AG04450 (cell line): Measurements from ENCODE around the gene CHADL. TPM values are rescaled to one million over a fixed set of nuclear protein-coding genes. Genes with fewer than 3 reads are reported as not detected.

Experiments used
- CTCF ChIA-PET: fragments of 300-600, 350-600 bp; formaldehyde crosslinking; extraction: SDS; loops from one replicate; lab custom pipeline; 2022; ENCODE audit warnings: antibody characterized with exemption, inconsistent platforms; lab: Charles Lee
- POLR2A ChIA-PET: fragments of 350-600 bp; formaldehyde crosslinking; extraction: SDS; loops from one replicate; lab custom pipeline; 2021; ENCODE audit warnings: antibody characterized with exemption, inconsistent platforms; lab: Yijun Ruan, JAX
- DNase-seq: peaks from one replicate; pipeline ENCODE4 v3.0.0-alpha.2; 2011; ENCODE audit warnings: low read depth, low spot score
- H3K27ac ChIP-seq: one replicate; pipeline ENCODE4 v1.5.1; 2012; ENCODE audit warnings: low read depth, low read length, control low read depth
- H3K27me3 ChIP-seq: one replicate; pipeline ENCODE4 v1.6.0; 2012; ENCODE audit warnings: low read length; ENCODE audit not compliant: control insufficient read depth, insufficient read depth
- H3K4me3 ChIP-seq: 2 replicates; pipeline ENCODE4 v1.5.1; 2011; ENCODE audit warnings: mild to moderate bottlenecking, low read depth, low read length, control low read depth
- H3K9me3 ChIP-seq: 2 replicates; pipeline ENCODE4 v1.5.1; 2012; ENCODE audit warnings: low read length; ENCODE audit not compliant: control insufficient read depth, insufficient read depth
- CTCF ChIP-seq: IDR thresholded peaks from 2 replicates; pipeline ENCODE4 v1.5.1; 2011; ENCODE audit warnings: low read depth, low read length, control low read depth, inconsistent platforms
- polyA plus RNA-seq: library from polyadenylated mRNA; depleted of rRNA; stranded (reverse); fragments of >200 nt; gene quantifications from 2 replicates; pipeline ENCODE4 v1.2.3, GENCODE V29; 2011

The CHADL gene
- polyA plus RNA-seq, 1 experiment: 0.24 TPM

- ChIA-PET POLR2A (no interaction called here), CTCF (no interaction called here)
- no peak for TF ChIP-seq CTCF
- no peak for DNase-seq
- Histone ChIP-seq H3K27ac (no peak overlapping the region), H3K9me3 (no peaks in the 10 kb centered on the region; the same call in 1 of the 2 replicates), H3K27me3 (no peaks in the 10 kb centered on the region), H3K4me3 (no peak overlapping the region)
These were observed 8.7 kb upstream of the CHADL start for GRCh38 chr22:41249442-41249841.

- TF ChIP-seq CTCF: no peak
- H3K9me3 ChIP-seq: no peaks in the 10 kb centered on the region; the same call in 1 of the 2 replicates
- H3K27me3 ChIP-seq: no peaks in the 10 kb centered on the region
- H3K4me3 ChIP-seq: no peak overlapping the region
- ChIA-PET CTCF (no interaction called here), POLR2A (no interaction called here)
- no peak for DNase-seq
- H3K27ac ChIP-seq: no peak overlapping the region
These were observed 8.0 kb upstream of the CHADL start for GRCh38 chr22:41248758-41249157.

- no peak overlapping the region for H3K27ac ChIP-seq
- no peaks in the 10 kb centered on the region for H3K27me3 ChIP-seq
- no peak for TF ChIP-seq CTCF
- H3K9me3 ChIP-seq: no peaks in the 10 kb centered on the region; the same call in 1 of the 2 replicates
- H3K4me3 ChIP-seq: no peak overlapping the region
- DNase-seq: no peak
- CTCF ChIA-PET: interaction anchor here (0.6 kb wide), 1 partner anchor 200 kb away, joined by 3 read pairs; no protein-coding TSS in a partner anchor
- POLR2A ChIA-PET: interaction anchor here (0.6 kb wide), 1 partner anchor 159 kb away, joined by 3 read pairs; no protein-coding TSS in a partner anchor
These were observed 7.6 kb upstream of the CHADL start for GRCh38 chr22:41248314-41248713.

GRCh38 chr22:41247703-41248102, 7.0 kb upstream of the CHADL start:
- Histone ChIP-seq H3K27me3 (no peaks in the 10 kb centered on the region), H3K4me3 (no peak overlapping the region), H3K27ac (no peak overlapping the region), H3K9me3 (no peaks in the 10 kb centered on the region; the same call in 1 of the 2 replicates)
- CTCF ChIA-PET: interaction anchor here (0.6 to 1.1 kb wide), 2 partner anchors 54 to 201 kb away, joined by 3 to 7 read pairs; partner anchors contain the start of gene ZC3H7B
- DNase-seq: no peak
- TF ChIP-seq CTCF: no peak
- POLR2A ChIA-PET: interaction anchor here (0.6 kb wide), 1 partner anchor 160 kb away, joined by 3 read pairs; no protein-coding TSS in a partner anchor

GRCh38 chr22:41245917-41246499, 5.3 kb upstream of the CHADL start:
- ChIA-PET CTCF (no interaction called here), POLR2A (no interaction called here)
- no peak overlapping the region for H3K27ac ChIP-seq
- H3K4me3 ChIP-seq: no peak overlapping the region
- DNase-seq: no peak
- H3K27me3 ChIP-seq: no peaks in the 10 kb centered on the region
- TF ChIP-seq CTCF: no peak
- no peaks in the 10 kb centered on the region; the same call in 1 of the 2 replicates for H3K9me3 ChIP-seq
